ENCODE data around the gene SLC5A6.

Gene SLC5A6

DNA sequence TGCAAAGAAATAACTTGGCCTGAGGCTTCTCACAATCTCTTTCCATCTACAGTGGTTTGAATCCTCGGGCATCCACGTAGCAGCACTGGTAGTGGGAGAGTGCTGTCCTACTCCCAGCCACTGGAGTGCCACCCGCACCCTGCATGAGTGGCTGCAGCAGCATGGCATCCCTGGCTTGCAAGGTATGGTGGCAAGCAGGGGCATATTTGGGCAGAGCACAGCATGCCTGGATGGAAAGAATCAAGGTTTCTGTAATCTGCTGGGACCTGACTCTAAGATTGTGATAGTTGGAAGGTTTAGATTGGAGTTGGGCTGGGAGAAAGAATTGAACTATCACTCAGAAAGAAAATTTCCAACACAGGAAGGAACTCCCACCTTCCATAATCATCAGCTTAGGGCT lies 9.1 kb upstream of the SLC5A6 start:
- no peak for TF ChIP-seq ZFX (IDR thresholded peaks at IDR 0.05; ENCODE audit: borderline replicate concordance)

DNA sequence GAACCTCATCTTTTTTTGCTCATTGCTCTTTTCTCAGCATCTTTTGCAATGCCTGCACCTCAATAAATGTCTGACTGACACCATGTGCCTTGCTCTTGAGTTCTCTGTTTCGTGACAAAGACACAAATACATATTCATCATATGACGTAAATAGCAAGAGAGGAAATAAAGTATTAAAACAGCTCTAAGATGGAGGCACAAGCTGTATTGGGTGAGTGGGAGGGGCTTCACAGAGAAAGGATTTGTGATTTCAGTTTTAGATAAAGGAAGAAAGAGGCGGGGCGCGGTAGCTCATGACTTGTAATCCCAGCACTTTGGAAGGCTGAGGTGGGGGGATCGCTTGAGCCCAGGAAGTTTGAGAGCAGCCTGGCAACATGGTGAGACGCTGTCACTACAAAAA lies 8.0 kb upstream of the SLC5A6 start:
- TF ChIP-seq ZFX (IDR thresholded peaks at IDR 0.05; ENCODE audit: borderline replicate concordance): no peak
- TF ChIP-seq, protein P1, sequence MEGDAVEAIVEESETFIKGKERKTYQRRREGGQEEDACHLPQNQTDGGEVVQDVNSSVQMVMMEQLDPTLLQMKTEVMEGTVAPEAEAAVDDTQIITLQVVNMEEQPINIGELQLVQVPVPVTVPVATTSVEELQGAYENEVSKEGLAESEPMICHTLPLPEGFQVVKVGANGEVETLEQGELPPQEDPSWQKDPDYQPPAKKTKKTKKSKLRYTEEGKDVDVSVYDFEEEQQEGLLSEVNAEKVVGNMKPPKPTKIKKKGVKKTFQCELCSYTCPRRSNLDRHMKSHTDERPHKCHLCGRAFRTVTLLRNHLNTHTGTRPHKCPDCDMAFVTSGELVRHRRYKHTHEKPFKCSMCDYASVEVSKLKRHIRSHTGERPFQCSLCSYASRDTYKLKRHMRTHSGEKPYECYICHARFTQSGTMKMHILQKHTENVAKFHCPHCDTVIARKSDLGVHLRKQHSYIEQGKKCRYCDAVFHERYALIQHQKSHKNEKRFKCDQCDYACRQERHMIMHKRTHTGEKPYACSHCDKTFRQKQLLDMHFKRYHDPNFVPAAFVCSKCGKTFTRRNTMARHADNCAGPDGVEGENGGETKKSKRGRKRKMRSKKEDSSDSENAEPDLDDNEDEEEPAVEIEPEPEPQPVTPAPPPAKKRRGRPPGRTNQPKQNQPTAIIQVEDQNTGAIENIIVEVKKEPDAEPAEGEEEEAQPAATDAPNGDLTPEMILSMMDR (IDR thresholded peaks at IDR 0.05): no peak
- no peak overlapping the region for H3K27ac ChIP-seq

More for the DNA sequence above, 9.1 kb upstream of the SLC5A6 start:
- H3K27ac ChIP-seq: no peak overlapping the region

DNA sequence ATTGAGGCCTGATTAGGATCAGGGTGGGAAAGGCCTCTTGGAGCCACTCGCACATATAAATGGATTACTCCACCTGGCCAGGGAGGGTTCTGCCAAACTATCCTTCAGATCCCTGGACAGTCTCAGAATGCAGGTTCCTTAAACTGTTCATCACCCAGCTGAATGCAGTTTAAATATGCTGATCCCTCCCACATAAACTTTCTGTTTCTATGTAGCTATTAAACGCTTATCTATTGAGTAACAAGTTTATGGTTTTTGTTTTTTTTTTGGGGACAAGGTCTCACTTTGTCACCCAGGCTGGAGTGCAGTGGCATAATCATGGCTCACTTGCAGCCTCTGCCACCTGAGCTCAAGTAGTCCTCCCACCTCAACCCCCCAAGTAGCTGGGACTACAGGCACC lies 7.0 kb upstream of the SLC5A6 start:
- no peak for TF ChIP-seq ZFX (IDR thresholded peaks at IDR 0.05; ENCODE audit: borderline replicate concordance)
- TF ChIP-seq, protein P1 (IDR thresholded peaks at IDR 0.05): no peak
- H3K27ac ChIP-seq: peak overlapping the region; percentile 87

DNA sequence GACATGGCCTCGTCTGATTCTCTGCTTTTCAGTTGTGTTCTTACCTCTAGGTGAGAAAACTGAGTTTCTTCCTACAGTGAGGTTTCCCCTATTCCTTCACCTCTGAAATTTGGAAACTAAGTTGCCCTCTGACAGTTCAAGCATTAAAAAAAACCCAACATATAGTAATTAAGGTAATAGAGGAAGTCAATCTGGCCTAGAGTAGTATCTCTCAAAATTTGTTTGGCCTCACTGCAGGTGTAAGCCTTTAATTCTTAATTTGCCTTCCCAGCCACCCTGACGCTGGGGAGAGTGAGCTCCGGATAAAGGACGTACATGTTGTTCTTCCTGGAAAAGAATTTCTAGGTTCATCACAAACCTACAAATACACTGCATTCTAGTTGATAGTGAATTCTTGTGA lies 6.5 kb upstream of the SLC5A6 start:
- H3K27ac ChIP-seq: peak overlapping the region; percentile 87
- TF ChIP-seq, protein P1 (IDR thresholded peaks at IDR 0.05): no peak
- no peak for TF ChIP-seq ZFX (IDR thresholded peaks at IDR 0.05; ENCODE audit: borderline replicate concordance)

DNA sequence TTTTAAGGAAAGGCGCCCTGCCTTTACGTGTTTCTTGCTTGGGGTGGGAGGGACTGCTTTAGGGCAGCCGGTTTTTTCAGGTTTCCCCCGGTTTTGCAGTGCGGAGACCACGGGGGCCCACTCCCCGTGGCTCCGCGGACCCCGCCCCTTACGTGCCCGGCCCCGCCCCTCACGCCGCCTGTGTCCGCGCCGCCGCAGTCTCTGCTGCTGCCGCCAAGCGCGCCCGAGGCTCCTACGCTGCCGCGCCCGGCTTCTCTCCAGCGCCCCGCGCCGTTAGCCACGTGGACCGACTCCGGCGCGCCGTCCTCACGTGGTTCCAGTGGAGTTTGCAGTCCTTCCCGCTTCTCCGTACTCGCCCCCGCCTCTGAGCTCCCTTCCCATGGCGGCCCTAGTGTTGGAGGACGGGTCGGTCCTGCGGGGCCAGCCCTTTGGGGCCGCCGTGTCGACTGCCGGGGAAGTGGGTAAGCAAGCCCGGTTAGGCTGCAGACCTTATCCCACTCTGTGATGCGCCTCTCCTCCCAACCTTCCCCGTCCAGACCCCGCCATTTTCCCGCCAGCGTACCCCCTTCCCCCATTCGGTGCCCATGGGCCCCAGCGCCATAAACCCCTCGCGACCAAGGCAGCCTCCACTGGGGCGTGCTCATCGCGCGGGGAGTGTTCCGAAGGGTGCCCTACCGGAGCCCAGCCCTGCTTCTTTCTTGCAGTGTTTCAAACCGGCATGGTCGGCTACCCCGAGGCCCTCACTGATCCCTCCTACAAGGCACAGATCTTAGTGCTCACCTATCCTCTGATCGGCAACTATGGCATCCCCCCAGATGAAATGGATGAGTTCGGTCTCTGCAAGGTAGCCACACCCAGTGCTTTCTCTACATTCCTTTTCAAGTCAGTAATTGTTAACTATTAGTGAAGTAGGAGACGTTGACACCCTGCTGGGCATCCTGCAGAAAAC lies 5.4 kb upstream of the SLC5A6 start, which contains the start of gene CAD:
Gene CAD (plus strand): TSS at position 197 of the 949 bp plus-strand sequence. CDS start 183 bp downstream, at position 380.
- H3K27ac ChIP-seq: peak within 1 kb of the TSS; percentile 87
- TF ChIP-seq, protein P1 (IDR thresholded peaks at IDR 0.05): peak; percentile 33
- TF ChIP-seq ZFX (IDR thresholded peaks at IDR 0.05; ENCODE audit: borderline replicate concordance): no peak

DNA sequence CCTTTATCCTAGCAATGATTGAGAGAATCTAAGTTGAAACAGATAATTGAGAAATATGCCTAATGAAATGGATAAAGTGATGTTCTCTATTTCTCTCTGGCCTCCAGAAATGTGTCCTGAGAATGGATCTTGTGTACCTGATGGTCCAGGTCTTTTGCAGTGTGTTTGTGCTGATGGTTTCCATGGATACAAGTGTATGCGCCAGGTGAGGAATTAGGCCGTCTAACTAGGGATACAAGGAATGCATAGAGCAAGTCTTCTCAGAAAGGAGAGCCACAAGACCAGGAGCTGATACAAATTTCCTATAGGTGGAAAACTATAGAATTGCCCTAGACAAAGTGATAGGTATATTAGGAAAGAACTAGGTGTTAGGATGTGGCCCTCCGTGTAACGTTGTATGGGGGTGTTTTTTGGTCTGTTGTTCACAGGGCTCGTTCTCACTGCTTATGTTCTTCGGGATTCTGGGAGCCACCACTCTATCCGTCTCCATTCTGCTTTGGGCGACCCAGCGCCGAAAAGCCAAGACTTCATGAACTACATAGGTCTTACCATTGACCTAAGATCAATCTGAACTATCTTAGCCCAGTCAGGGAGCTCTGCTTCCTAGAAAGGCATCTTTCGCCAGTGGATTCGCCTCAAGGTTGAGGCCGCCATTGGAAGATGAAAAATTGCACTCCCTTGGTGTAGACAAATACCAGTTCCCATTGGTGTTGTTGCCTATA lies 4.5 kb upstream of the SLC5A6 start:
- no peak for TF ChIP-seq ZFX (IDR thresholded peaks at IDR 0.05; ENCODE audit: borderline replicate concordance)
- TF ChIP-seq, protein P1 (IDR thresholded peaks at IDR 0.05): no peak
- H3K27ac ChIP-seq: peak overlapping the region; percentile 87

DNA sequence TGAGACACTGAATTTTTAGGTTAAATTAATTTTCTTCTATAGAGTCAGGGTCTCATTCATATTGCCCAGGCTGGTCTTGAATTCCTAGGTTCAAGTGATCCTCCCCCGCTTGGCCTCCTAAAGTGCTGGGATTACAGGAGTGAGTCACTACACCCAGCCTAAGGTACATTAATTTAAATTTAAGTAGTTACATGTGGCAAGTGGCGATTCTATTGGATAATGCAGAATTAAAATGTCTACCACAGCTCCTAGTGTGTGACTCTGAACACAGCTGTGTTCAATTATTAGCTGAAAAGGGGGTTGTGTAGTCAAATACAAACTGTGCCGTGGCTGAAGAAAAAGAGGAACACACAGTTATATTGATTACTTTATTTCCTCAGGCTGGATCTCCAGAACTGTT lies 2.9 kb upstream of the SLC5A6 start:
- peak overlapping the region; percentile 87; the same call in 1 of the 2 replicates for H3K27ac ChIP-seq
- no peak for TF ChIP-seq ZFX (IDR thresholded peaks at IDR 0.05; ENCODE audit: borderline replicate concordance)
- TF ChIP-seq, protein P1 (IDR thresholded peaks at IDR 0.05): no peak
